SH-SY5Y (cell line): ENCODE data around the gene MUC2.

Experiments
- GATA2 ChIP-seq: IDR thresholded peaks from 2 replicates; pipeline ENCODE4 v1.6.1; 2011; ENCODE audit warnings: mild to moderate bottlenecking, low read depth, low read length
- GATA3 ChIP-seq: IDR thresholded peaks from 2 replicates; pipeline ENCODE4 v1.6.1; 2011; ENCODE audit warnings: low read depth, mild to moderate bottlenecking, low read length, moderate library complexity

DNA sequence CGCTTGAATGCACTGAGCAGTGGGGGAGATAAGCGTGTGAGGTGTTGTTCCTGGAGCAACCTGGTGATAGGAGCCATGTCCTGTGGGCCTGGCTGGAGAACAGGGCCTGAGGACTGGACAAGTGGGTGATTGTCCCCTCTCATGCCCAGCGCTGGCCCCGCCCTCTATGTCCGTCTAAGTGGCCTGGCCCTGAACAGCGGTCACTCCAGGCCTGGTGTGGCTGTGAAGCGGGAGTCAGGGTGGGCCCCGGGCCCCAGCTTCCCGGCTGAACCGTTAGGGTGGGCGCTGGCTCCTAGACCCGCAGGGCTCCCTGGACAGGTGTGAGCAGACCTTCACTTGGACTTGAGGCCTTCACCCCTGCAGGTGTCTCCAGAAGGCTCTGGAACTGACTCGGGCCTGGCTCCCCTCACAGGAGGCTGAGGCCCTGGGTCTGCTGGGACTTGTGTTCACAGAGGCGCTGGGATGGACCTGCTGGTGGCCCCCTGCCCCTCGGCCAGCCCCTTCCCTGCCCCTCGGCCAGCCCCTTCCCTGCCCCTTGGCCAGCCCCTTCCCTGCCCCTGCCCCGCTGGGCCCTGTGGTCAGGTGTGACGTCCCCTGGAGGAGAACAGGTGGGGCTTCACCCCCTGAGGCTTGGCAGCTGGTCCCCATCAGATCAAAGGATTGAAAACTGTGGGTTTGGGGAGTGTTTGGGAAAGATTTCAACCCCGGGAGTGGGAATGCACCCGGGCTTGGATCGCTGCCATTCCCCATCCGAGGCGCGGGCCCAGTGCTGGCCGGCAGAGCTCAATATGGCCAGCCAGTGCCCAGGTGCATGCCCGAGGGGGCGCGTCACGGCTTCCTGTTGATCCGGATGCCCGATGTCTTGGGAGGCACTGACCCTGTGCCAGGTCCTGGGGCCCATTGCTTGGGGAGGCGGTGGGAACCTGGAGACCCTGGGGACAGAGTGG lies 34.9 kb upstream of the MUC2 start:
- TF ChIP-seq GATA3 = no peak
- no peak for TF ChIP-seq GATA2
